NCI-H2227 (cell line): ENCODE results near the gene PRAMEF20.

Experiments used
- DNase-seq: peaks from one replicate; lab custom pipeline; 2025; ENCODE audit not compliant: unreplicated experiment; lab: John Stamatoyannopoulos, UW

PRAMEF20 gene

DNA sequence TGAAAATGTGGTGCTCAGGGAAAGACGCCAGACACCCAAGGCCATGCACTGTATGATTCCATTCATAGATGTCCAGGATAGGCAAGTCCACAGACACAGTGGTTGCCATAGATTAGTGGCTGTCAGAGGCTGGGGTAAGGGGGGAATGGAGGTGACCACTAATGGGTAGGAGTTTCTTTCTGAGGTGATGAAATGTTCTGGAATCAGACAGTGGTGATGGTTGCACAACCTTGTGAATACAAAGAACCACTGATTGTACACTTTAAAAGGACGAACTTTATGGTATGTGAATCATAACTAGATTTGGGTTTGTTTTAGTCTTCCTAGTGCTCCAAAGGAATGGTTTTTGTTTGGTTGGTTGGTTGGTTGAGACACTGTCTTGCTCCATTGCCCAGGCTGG is 51.7 kb downstream of the PRAMEF20 start:
- no peak for DNase-seq

DNA sequence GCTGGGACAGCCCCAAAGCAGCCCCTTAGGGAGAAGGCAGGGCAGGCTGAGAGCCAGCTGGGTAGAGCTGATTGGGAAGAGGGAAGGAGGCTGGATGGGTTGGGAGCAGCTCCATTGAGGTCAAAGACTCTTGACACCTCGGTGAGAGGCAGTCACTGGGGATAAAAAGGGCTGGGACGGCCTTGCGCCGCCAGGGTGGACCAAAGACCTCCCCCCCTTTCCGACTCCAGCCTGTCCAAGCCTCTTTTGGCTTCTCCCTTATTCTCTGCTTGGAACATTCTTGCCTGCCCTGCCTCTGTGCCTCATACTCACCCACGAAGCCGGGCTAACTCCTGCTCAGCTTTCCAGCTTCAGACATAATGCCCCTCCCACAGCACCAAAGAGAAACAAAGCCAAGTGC is 52.4 kb downstream of the PRAMEF20 start:
- DNase-seq, result no peak

DNA sequence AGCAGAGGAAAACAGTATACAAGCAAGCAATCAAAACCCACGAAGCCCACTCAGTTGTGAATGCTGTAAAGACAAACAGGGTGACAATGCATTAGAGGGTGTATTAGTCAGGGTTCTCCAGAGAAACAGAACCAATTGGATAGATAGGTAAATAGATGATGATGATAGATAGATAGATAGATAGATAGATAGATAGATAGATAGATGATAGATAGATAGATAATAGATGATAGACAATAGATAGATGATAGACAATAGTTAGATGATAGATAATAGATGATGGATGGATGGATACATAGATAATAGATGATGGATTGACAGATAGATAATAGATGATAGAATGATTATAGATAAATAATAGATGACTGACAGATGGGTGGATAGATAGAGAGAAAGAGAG is 55.3 kb downstream of the PRAMEF20 start:
- DNase-seq, result no peak

DNA sequence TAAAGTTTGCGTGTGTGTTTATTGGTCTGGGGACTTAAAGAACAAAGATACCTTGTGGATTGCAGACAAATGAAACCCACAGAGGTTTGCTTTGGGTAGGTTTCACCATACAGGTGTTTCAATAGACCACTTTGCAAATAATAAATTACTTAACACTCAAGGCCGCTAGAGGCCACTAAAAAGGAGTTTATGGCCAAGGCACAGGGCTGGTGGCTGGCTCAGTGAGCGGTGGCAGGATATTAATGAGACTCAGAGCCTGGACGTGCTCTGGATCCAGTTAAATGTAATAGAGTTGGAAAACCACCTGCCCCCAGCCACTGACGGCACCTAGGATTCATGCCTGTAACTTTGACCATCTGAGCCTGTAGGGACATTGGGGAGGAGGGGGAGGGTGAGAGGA is 59.1 kb downstream of the PRAMEF20 start:
- DNase-seq, result no peak
